ENCODE data around the gene BMPR1A.
"Not testable (repeated sequence)": the region's sequence is repeated elsewhere in the genome, so short reads cannot be mapped to it uniquely, and the experiment has no call there.

The BMPR1A gene

GRCh38 chr10:86965986-86966654 lies 209.7 kb downstream of the BMPR1A start:
- DNase-seq, result peak in 6 of 42 donors; percentile 4 to 37 (median 17)
- intact Hi-C loops (cut with DNase I), result no loop called here

DNA sequence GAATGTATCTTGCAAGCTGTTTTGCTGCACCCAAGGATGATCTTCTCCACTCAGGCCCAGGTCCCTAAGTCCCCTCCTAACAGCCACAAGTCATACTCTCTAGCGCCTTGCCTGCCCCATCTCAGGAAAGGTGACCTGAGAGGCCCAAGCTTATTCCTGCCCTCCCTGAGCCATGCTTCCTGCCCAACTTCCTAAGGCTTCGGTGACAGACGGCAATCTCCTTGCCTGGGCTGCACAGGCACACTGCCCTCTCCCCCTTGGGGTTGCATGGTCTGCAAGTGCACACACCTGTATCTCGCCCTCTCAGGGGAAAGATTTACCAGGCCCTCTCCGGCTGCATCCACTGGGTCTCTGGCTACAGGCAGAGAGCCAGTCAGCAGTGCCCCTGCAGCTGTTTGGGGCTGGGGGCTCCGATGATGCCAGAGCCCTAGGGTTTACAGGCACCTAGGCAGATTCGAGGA lies 211.1 kb downstream of the BMPR1A start:
- DNase-seq, result peak in 7 of 42 donors; percentile 7 to 35 (median 27)
- intact Hi-C loops (cut with DNase I), result no loop called here

GRCh38 chr10:86968271-86968993 lies 212.0 kb downstream of the BMPR1A start, which contains the start of gene ADIRF:
ADIRF (plus strand) TSS chr10:86968482; CDS start chr10:86968545, 63 bp downstream.
- peak in 9 of 42 donors; percentile 8 to 38 (median 32) for DNase-seq
- intact Hi-C loops (cut with DNase I), result no loop called here

DNA sequence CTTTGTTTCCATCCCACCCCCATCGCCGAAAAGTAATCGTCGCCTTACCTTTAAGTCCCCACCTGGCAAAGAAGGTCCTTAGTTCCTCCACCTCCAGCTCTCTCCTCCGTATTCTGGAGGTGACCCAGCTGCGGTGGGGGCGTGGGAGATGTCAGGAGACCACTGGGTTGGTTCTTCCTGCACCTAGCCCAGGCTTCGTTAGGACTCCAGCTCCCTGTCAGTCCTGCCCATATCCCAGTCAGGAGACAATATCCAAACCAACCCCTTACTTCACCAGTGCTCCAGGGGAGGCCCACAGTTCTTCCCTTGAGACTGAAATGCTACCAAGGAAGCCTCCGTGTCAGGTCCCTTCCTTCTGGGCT lies 212.6 kb downstream of the BMPR1A start:
- DNase-seq, result peak in 4 of 42 donors; percentile 4 to 37 (median 18)
- intact Hi-C loops (cut with DNase I), result no loop called here

GRCh38 chr10:86969421-86970041 lies 213.1 kb downstream of the BMPR1A start:
- intact Hi-C loops (cut with DNase I), result no loop called here
- DNase-seq, result peak in 5 of 42 donors; percentile 7 to 40 (median 28)

DNA sequence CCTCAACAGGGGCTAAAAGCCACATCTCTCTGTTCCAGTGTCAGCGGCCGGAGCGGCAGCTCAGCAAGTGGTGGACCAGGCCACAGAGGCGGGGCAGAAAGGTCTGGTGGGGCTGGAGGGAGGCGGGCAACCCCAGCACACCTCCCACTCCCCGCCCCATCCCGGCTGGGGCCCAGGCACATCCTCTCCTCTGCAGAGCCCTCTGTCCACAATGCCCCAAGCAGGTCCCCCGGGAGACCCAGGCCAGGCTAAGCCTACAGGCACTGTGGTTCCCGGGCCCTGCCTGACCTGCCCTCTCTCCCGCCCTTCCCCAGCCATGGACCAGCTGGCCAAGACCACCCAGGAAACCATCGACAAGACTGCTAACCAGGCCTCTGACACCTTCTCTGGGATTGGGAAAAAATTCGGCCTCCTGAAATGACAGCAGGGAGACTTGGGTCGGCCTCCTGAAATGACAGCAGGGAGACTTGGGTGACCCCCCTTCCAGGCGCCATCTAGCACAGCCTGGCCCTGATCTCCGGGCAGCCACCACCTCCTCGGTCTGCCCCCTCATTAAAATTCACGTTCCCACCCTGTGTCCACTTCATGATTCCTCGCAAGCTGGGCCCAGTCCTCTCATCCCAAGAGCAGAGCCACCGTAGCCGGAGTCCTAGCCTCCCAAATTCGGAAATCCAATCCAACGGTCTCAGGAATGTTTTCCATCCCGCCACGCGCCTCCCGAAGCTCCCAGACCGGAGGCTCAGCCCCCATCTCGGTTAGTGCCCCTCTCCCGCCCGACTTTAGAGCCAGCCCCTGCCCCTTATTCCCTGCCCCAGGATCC lies 214.0 kb downstream of the BMPR1A start:
- peak in 5 of 42 donors; percentile 18 to 48 (median 31) for DNase-seq
- intact Hi-C loops (cut with DNase I), result no loop called here

- intact Hi-C loops (cut with DNase I), result no loop called here
- no peak for DNase-seq
These were observed 214.5 kb downstream of the BMPR1A start for GRCh38 chr10:86970982-86971231.

DNA sequence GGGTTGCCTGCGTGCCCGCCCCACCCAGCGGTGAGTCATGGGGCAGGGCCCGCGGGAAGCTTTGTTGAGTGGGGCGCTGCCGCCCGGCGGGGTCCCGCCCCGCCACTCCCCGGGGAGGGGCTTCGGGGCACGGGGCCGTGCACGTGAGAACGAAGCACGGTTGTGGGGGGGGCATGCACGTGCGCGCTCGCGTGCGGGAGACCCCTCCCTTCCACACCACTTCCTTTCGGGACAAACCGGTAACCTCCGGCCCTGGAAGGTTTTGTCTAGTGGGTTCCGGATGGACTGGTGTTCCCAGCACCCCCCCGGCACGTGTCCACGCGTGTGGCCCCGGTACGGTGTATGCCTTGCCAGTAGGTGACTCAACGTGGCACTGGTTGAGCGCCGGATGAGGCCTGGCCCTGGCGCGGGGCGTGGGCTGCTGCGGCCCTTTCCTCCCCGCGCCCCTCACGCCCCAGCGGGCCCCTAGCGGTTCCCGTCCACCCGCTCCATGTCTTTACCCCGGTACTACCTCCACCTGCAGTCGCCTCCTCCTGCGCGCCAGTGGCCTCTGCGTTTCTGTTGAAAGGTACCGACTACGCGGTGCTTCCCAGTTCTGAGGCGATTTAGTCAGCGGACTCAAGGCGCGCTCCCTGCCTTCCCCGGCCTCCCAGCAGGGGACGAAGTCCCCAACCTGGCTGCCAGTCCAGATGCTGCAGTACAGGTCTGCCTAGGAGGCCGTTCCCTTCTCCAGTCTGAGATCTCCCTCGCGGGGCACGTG lies 215.0 kb downstream of the BMPR1A start:
- peak in 39 of 42 donors; percentile 44 to 82 (median 66) for DNase-seq
- intact Hi-C loops (cut with DNase I), result no loop called here

- peak in 3 of 42 donors; percentile 14 to 35 (median 32) for DNase-seq
- intact Hi-C loops (cut with DNase I), result no loop called here
These were observed 216.4 kb downstream of the BMPR1A start for GRCh38 chr10:86972613-86973380.

GRCh38 chr10:86974484-86974883 lies 218.1 kb downstream of the BMPR1A start:
- DNase-seq, result peak in 2 of 42 donors; percentile 13 to 22
- intact Hi-C loops (cut with DNase I), result no loop called here

- intact Hi-C loops (cut with DNase I), result no loop called here
- no peak for DNase-seq
These were observed 220.1 kb downstream of the BMPR1A start for GRCh38 chr10:86976362-86977056.

- intact Hi-C loops (cut with DNase I); DNase-seq: not testable (repeated sequence)
These were observed 222.0 kb downstream of the BMPR1A start for GRCh38 chr10:86978457-86978856.

GRCh38 chr10:86979296-86979818 lies 222.9 kb downstream of the BMPR1A start:
- intact Hi-C loops (cut with DNase I), result no loop called here
- DNase-seq, result no peak

GRCh38 chr10:86979977-86980448 lies 223.6 kb downstream of the BMPR1A start:
- DNase-seq, result no peak
- intact Hi-C loops (cut with DNase I), result no loop called here

GRCh38 chr10:86981020-86981419 lies 224.6 kb downstream of the BMPR1A start:
- intact Hi-C loops (cut with DNase I); DNase-seq: not testable (repeated sequence)

- no peak for DNase-seq
- intact Hi-C loops (cut with DNase I), result no loop called here
These were observed 225.3 kb downstream of the BMPR1A start for GRCh38 chr10:86981716-86982115.
